GM23338 (cell line): ENCODE measurements around the gene TGM6. TPM values are rescaled to one million over a fixed set of nuclear protein-coding genes. Genes with fewer than 3 reads are reported as not detected.

ENCODE experiments used
- ATAC-seq: fragments of 200-7000 bp; cut with Tn5 transposase; 3 replicates; pipeline ENCODE4 v1.9.1; 2020
- DNase-seq: peaks from one replicate; pipeline ENCODE4 v3.0.0-alpha.2; 2015; ENCODE audit warnings: low spot score
- H2AFZ ChIP-seq: fragments of 200-600 bp; sonication (generic); 2 replicates; pipeline ENCODE4 v1.8.0; 2016; ENCODE audit warnings: antibody characterized with exemption, mild to moderate bottlenecking, moderate library complexity
- H3F3A ChIP-seq: fragments of 200-600 bp; sonication (generic); replicated peaks from 2 replicates; pipeline ENCODE4 v1.8.0; 2017; ENCODE audit warnings: antibody characterized with exemption, mixed run types, low read depth
- H3K27ac ChIP-seq: fragments of 200-600 bp; sonication (generic); 2 replicates; pipeline ENCODE4 v1.6.1; 2016; ENCODE audit warnings: low read depth
- H3K27me3 ChIP-seq: fragments of 200-600 bp; sonication (generic); 2 replicates; pipeline ENCODE4 v1.8.0; 2016; ENCODE audit warnings: mild to moderate bottlenecking, mixed run types, moderate library complexity; ENCODE audit not compliant: insufficient read depth
- H3K36me3 ChIP-seq: fragments of 200-600 bp; sonication (generic); 2 replicates; pipeline ENCODE4 v1.8.0; 2016; ENCODE audit warnings: mild to moderate bottlenecking; ENCODE audit not compliant: insufficient read depth
- H3K4me1 ChIP-seq: fragments of 200-600 bp; sonication (generic); 2 replicates; pipeline ENCODE4 v1.8.0; 2016; ENCODE audit warnings: mild to moderate bottlenecking, moderate library complexity; ENCODE audit not compliant: insufficient read depth
- H3K4me2 ChIP-seq: fragments of 200-600 bp; sonication (generic); 2 replicates; pipeline ENCODE4 v1.7.1; 2017; ENCODE audit warnings: mixed run types
- H3K4me3 ChIP-seq: fragments of 200-600 bp; sonication (generic); 2 replicates; pipeline ENCODE4 v1.6.1; 2016; ENCODE audit warnings: mixed run types
- H3K79me2 ChIP-seq: fragments of 200-600 bp; sonication (generic); replicated peaks from 2 replicates; pipeline ENCODE4 v1.8.0; 2017; ENCODE audit warnings: mild to moderate bottlenecking; ENCODE audit not compliant: insufficient read depth
- H3K9me2 ChIP-seq: fragments of 200-600 bp; sonication (generic); 2 replicates; pipeline ENCODE4 v1.8.0; 2017; ENCODE audit not compliant: insufficient read depth
- H4K20me1 ChIP-seq: fragments of 200-600 bp; sonication (generic); replicated peaks from 2 replicates; pipeline ENCODE4 v1.8.0; 2017; ENCODE audit warnings: mild to moderate bottlenecking; ENCODE audit not compliant: insufficient read depth
- H3K27ac Mint-ChIP-seq: 2 replicates; pipeline ENCODE4 v1.8.0; 2020; ENCODE audit warnings: inconsistent platforms, mild to moderate bottlenecking, moderate library complexity, mixed read lengths
- H3K27me3 Mint-ChIP-seq: 3 replicates; pipeline ENCODE4 v1.8.0; 2022; ENCODE audit warnings: low read depth, mild to moderate bottlenecking, moderate library complexity, mixed read lengths, inconsistent platforms; ENCODE audit not compliant: insufficient read depth, poor library complexity
- H3K36me3 Mint-ChIP-seq: 3 replicates; pipeline ENCODE4 v1.8.0; 2021; ENCODE audit warnings: low read depth, mild to moderate bottlenecking, inconsistent platforms, moderate library complexity, mixed read lengths
- H3K4me1 Mint-ChIP-seq: 3 replicates; pipeline ENCODE4 v1.8.0; 2020; ENCODE audit warnings: mild to moderate bottlenecking, inconsistent platforms, mixed read lengths
- H3K4me3 Mint-ChIP-seq: 3 replicates; pipeline ENCODE4 v1.8.0; 2021; ENCODE audit warnings: moderate library complexity, mild to moderate bottlenecking, inconsistent platforms, mixed read lengths
- H3K9me3 Mint-ChIP-seq: 3 replicates; pipeline ENCODE4 v1.8.0; 2020; ENCODE audit warnings: moderate library complexity, mild to moderate bottlenecking, inconsistent platforms, mixed read lengths
- CTCF ChIP-seq, 2 experiments: fragments of 200-600 bp in 1 of 2; sonication (generic) in 1 of 2; conservative IDR thresholded peaks; 2 replicates each; pipeline versions ENCODE4 v1.5.1 to v1.6.1; 2016 to 2017; ENCODE audit warnings: antibody characterized with exemption in 2 of 2, low read depth in 2 of 2, mild to moderate bottlenecking in 2 of 2, moderate library complexity in 1 of 2
- EZH2phosphoT487 ChIP-seq: fragments of 200-600 bp; sonication (generic); IDR thresholded peaks from one replicate; pipeline ENCODE4 v1.8.1; 2018; ENCODE audit warnings: antibody characterized with exemption; ENCODE audit not compliant: unreplicated experiment
- REST ChIP-seq: IDR thresholded peaks from one replicate; pipeline ENCODE4 v1.6.1; 2018; ENCODE audit warnings: antibody characterized with exemption; ENCODE audit not compliant: unreplicated experiment
- ZNF114 ChIP-seq: fragments of 250-450 bp; sonication (Bioruptor Pico); IDR thresholded peaks from 2 replicates; pipeline ENCODE4 v1.5.0; 2020; ENCODE audit warnings: mild to moderate bottlenecking, moderate library complexity
- ZNF462 ChIP-seq: fragments of 250-450 bp; sonication (Bioruptor Pico); IDR thresholded peaks from 2 replicates; pipeline ENCODE4 v1.5.0; 2020; ENCODE audit warnings: mild to moderate bottlenecking, moderate library complexity
- polyA plus RNA-seq: library from polyadenylated mRNA; unstranded; fragments of >200 nt; fragmentation: Nextera tagmentation; extraction: Ambion mirVana; gene quantifications from 2 replicates; pipeline ENCODE4 v1.2.1, GENCODE V29; 2016
- total RNA-seq: library from RNA; depleted of rRNA; stranded (reverse); fragments of >200 nt; shearing (Covaris generic); gene quantifications from 2 replicates; pipeline ENCODE4 v1.2.3, GENCODE V29; 2014
- TF ChIP-seq, protein P1 (sequence below): IDR thresholded peaks from 2 replicates; pipeline ENCODE4 v1.6.1; 2016; ENCODE audit warnings: antibody characterized with exemption

The TGM6 gene
- total and polyA plus RNA-seq, 2 experiments from 2014 or later, result not detected

GRCh38 chr20:2390951-2391675 is 10.4 kb downstream of the TGM6 start:
- peaks cover 6% of the 10 kb centered on the region for H3K27me3 Mint-ChIP-seq
- no peak overlapping the region for H3K4me2 ChIP-seq
- H3K4me3 ChIP-seq, result no peak overlapping the region
- H3K27ac ChIP-seq, result no peak overlapping the region
- H3K36me3 Mint-ChIP-seq, result no peaks in the 10 kb centered on the region
- H3K79me2 ChIP-seq, result no peaks in the 10 kb centered on the region
- H3K4me3 Mint-ChIP-seq, result no peak overlapping the region
- DNase-seq (no peak), ATAC-seq (no peak)
- TF ChIP-seq, protein P1, sequence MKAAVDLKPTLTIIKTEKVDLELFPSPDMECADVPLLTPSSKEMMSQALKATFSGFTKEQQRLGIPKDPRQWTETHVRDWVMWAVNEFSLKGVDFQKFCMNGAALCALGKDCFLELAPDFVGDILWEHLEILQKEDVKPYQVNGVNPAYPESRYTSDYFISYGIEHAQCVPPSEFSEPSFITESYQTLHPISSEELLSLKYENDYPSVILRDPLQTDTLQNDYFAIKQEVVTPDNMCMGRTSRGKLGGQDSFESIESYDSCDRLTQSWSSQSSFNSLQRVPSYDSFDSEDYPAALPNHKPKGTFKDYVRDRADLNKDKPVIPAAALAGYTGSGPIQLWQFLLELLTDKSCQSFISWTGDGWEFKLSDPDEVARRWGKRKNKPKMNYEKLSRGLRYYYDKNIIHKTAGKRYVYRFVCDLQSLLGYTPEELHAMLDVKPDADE, result no peak
- TF ChIP-seq REST, result no peak
- TF ChIP-seq EZH2phosphoT487, result no peak
- TF ChIP-seq CTCF (conservative IDR thresholded peaks at IDR 0.05; ENCODE audit: low read depth in 2 of 2), result no peak
- no peak for TF ChIP-seq ZNF114 (CRISPR knock-in tag)
- no peak for TF ChIP-seq ZNF462 (CRISPR knock-in tag)
- no peaks in the 10 kb centered on the region for H4K20me1 ChIP-seq
- H3K9me3 Mint-ChIP-seq, result peaks cover 4% of the 10 kb centered on the region; the same call in 1 of the 3 replicates
- no peaks in the 10 kb centered on the region for H3K4me1 ChIP-seq
- H3K9me2 ChIP-seq, result no peaks in the 10 kb centered on the region
- no peak overlapping the region; the same call in 1 of the 2 replicates for H2AFZ ChIP-seq
- no peak overlapping the region for H3K27ac Mint-ChIP-seq
- H3F3A ChIP-seq, result no peaks in the 10 kb centered on the region
- H3K4me1 Mint-ChIP-seq, result 0 out of 3 replicates have a peak, but pooled peaks cover 2% of the 10 kb centered on the region
- no peaks in the 10 kb centered on the region for H3K27me3 ChIP-seq
- no peaks in the 10 kb centered on the region for H3K36me3 ChIP-seq
